Peyer's patch (tissue), 4 donors: ENCODE measurements around the gene CRADD.

Experiments used
- CTCF ChIP-seq, 6 experiments: fragments of 450-650 bp in 4 of 6; fragments of 200-600 bp in 2 of 6; sonication (generic) in 1 of 6; IDR thresholded peaks; one replicate each; pipeline ENCODE4 v1.5.1; 2017 to 2019; ENCODE audit warnings: antibody characterized with exemption in 6 of 6, mild to moderate bottlenecking in 3 of 6, moderate library complexity in 1 of 6
- POLR2A ChIP-seq, 2 donors: fragments of 450-650 bp; IDR thresholded peaks; one replicate each; pipeline ENCODE4 v1.5.1; 2017; ENCODE audit warnings: antibody characterized with exemption in 2 of 2, mild to moderate bottlenecking in 2 of 2, moderate library complexity in 2 of 2

- TF ChIP-seq POLR2A (IDR thresholded peaks at IDR 0.05): no peak
- no peak for TF ChIP-seq CTCF (IDR thresholded peaks at IDR 0.05)
Measured at GRCh38 chr12:93642751-93643150, 34.4 kb upstream of the CRADD start.
